ENCODE results near the gene KRT84.

KRT84 gene

DNA sequence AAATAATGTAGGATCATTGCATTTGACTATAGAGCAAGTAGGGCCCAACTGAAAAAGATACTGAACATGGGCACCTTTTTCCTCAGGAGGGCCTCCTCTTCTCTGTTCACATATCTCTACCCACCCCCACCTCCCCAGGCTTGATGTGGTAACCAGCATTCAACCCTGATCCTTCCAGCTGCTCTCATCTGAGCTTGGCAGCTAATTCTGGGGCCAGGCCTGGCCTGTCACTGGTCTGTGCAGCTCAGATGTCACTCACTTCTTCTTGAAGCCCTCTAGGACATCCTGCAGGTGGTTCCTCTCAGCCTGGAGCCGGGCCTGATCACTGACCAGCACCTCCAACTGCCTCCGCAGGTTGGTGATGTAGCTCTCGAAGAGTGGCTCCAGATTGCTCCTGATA is 2.1 kb downstream of the KRT84 start:
- no peak for DNase-seq

GRCh38 chr12:52382854-52383253 is 2.6 kb downstream of the KRT84 start:
- DNase-seq = no peak

DNA sequence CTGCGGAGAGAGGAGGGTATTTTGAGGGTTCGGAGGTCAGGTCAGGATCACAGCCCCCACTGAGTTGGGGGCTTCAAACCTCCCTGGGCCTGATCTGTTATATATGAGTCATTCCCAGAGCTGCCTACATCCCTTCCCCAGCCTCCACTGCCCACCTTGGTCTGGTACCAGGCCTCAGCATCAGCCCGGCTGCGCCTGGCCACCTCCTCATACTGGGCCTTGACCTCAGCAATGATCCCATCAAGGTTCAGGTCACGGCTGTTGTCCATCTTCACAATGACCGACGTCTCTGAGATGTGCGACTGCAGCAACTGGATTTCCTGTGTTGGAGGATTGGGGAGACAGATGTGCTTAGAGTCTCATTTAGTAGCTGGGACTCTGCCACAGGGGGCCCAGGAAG is 4.2 kb downstream of the KRT84 start:
- DNase-seq = no peak

DNA sequence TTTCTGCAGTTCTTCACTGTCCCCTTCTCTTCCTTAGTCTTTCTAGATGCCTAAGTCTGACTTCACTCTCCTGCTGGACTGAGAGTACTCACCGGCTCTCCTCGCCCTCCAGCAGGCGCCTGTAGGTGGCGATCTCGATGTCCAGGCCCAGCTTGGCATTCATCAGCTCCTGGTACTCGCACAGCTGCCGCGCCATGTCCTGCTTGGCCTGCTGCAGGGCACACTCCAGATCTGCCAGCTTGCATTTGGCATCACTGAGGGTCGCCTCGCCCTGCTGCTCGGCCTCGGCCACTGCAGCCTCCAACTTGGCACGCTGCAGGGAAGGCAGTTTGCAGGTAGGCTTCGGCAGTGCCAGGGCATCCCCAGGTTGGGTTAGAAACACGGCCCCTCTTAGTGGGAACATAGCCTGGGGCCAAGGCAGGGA is 5.2 kb downstream of the KRT84 start:
- no peak for DNase-seq

DNA sequence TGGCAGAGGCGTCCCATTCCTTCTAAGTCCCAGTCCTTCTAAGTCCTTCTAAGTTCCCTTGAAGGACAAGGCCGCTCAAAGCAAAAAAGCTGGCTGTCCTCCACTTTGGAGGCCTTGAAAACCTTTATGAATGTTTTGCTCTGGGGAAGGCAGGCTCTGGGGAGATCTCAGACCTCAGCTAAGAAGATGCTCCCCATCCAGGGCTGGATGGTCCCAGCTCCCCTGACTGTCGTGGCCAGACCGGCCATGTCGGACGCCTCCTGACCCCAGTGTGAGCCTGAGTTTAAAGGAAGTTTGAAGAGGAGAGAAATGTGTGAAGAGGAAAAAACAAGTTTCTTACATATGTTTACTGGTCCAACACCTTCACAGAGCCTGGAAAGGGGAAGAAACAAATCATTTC is 5.9 kb downstream of the KRT84 start:
- no peak for DNase-seq

- no peak for DNase-seq
Observed at GRCh38 chr12:52378091-52378490, 7.4 kb downstream of the KRT84 start.

DNA sequence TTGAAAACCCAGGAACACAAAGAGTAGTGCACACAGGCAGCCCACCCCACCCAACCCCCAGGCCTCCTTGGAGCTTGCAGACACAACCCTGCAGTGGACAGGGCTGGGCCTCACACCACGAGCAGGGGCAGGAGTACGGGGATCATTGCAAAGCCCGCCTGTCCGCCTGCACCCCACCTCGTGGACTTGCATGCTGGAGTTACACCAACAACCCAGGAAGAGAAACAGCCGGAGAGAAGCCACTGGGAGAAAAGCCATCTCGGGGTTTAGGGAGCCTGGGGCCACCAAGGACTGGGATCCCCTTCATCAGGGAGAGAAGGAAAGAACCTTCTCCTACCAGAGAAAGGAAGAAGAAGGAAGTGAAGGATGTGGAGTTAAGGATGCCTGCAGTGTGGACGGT is 8.2 kb downstream of the KRT84 start:
- no peak for DNase-seq

- no peak for DNase-seq
Observed at GRCh38 chr12:52372216-52373154, 13.0 kb downstream of the KRT84 start.

- no peak for DNase-seq
Observed at GRCh38 chr12:52371716-52372115, 13.7 kb downstream of the KRT84 start.

GRCh38 chr12:52370926-52371608 is 14.4 kb downstream of the KRT84 start:
- DNase-seq = no peak

- no peak for DNase-seq
Observed at GRCh38 chr12:52369809-52370208, 15.6 kb downstream of the KRT84 start.

DNA sequence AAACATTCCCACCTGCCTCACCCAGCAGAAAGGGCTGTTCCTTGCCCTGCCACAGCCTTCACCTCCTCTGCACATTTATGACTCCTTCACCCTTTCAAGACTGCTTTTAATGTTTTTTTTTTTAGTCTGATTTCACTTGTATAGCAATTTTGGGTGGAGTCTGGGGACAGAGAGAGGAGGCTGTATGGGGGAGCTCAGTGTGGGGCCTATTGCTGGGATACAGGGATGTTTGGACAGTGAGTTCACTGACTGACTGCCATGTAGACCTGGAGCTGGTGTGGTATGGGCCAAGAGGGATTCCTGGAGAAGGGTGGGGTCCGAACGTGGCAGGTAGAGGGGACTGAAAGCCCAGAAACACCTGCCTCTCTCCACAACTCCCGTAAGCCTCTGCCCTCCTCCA is 16.2 kb downstream of the KRT84 start:
- DNase-seq = no peak

- no peak for DNase-seq
Observed at GRCh38 chr12:52368508-52368907, 16.9 kb downstream of the KRT84 start.

DNA sequence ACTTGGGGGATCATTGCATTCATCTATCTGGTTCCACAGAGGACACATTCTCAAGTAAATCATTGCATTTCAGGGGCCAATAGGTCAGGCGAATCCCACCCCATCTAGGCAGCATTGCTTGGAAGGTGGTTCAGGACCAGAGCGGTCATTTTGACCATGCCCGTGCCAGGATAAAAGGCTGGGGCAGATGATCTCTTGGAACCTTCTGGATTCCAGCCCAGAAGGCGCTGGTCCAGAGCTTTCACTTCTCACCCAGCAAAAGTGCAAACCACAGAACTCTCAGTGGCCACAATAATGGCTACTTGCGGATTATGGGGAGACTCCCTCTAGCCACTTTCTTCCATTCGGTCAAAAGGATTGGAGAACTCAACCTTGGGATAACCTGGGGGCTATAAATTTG is 17.6 kb downstream of the KRT84 start:
- DNase-seq = no peak

GRCh38 chr12:52366738-52367485 is 18.5 kb downstream of the KRT84 start, which contains the start of gene KRT85:
Gene KRT85, minus strand, starts transcription at chr12:52367481. Its CDS starts 76 bp downstream, at chr12:52367405.
- DNase-seq = no peak

GRCh38 chr12:52364901-52365489 is 20.5 kb downstream of the KRT84 start:
- DNase-seq = no peak

DNA sequence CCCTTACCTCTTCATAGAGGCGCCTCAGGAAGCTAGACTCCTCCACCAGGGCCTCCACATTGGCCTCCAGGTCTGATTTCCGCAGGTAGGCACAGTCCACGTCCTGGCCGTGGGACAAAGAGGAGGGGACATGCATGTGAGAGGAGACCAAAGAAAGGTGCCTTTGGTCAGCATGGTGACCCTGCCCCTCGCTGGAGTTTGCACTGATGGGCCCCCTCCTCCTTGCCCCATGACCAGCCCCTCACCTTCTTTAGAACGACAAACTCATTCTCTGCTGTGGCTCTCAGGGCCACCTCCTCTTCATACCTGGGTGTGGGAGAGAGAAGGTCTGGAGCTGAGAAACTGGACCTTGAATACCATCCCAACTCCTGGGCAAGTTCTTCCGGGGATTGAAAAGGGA is 21.4 kb downstream of the KRT84 start:
- no peak for DNase-seq

DNA sequence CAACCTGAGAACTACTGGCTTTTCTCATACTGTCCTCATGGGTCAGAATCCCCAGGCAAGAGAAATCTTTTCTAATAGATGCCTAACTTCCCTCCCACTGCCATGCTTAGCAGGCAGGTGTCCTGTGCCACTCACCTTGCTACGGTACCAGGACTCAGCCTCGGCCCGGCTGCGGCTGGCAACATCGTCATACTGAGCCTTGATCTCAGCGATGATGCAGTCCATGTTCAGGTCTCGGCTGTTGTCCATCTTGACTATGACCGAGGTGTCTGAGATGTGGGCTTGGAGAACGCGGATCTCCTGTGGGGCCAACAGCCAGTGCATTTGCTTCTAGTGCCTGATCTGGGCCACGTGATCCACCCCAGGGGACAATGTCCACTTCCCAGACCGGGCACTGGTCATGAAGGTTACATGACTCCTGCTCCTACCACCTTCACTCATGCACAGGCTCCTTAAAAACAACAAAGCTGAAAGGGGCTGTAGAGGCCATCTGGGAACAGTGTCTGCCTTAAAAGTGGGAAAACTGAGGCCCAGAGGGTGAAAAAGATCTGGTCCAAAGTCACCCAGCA is 22.3 kb downstream of the KRT84 start:
- DNase-seq = no peak

DNA sequence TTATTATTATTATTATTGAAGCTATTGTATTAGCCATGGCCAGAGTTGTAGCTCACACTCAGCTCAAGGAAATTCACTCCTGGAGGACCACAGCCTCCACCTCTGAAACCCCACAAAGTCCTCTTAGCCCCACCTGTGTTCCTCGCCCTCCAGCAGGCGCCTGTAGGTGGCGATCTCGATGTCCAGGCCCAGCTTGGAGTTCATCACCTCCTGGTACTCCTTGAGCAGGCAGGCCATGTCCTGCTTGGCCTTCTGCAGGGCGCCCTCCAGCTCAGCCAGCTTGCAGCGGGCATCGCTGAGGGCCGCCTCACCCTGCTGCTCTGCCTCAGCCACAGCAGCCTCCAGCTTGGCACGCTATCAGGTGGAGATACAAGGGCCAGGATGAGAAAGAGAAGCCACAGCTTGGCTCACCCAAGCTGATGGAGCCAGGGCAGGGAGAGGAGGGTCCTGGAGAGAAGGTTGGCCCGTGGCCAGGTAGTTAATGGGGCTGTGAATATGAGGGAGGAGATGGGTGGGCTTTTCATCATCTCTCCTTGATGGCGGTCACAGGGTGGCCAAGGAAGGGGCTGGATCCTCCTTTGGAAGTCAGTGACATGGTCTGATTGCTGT is 23.2 kb downstream of the KRT84 start:
- DNase-seq = no peak

GRCh38 chr12:52361553-52361952 is 23.9 kb downstream of the KRT84 start:
- DNase-seq = no peak

- no peak for DNase-seq
Observed at GRCh38 chr12:52360663-52361271, 24.7 kb downstream of the KRT84 start.

Measured in activated CD4-positive, CD25-positive, alpha-beta regulatory T cell (primary cell).